Measurements from ENCODE around the gene MIS12.

DNA sequence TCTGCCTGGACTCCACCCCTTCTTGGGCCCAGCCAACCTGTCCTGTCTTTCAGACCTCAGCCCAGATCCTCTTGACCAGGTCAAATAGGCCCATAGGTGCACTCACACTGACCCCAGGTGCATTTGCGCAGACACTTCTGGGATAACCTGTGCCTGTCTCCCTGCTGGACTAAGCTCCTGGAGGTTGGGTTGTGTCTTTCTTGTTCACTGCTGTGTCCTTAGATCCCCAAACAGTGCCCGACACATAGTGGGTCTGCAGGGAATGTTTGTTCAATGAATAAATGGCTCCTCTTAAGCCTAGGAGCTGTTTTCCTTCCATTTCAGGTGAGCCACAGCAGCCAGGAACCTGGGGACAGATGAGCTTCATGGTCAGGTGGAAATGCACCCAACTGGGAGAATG, 49.1 kb downstream of the MIS12 start:
- TF ChIP-seq, protein P1, sequence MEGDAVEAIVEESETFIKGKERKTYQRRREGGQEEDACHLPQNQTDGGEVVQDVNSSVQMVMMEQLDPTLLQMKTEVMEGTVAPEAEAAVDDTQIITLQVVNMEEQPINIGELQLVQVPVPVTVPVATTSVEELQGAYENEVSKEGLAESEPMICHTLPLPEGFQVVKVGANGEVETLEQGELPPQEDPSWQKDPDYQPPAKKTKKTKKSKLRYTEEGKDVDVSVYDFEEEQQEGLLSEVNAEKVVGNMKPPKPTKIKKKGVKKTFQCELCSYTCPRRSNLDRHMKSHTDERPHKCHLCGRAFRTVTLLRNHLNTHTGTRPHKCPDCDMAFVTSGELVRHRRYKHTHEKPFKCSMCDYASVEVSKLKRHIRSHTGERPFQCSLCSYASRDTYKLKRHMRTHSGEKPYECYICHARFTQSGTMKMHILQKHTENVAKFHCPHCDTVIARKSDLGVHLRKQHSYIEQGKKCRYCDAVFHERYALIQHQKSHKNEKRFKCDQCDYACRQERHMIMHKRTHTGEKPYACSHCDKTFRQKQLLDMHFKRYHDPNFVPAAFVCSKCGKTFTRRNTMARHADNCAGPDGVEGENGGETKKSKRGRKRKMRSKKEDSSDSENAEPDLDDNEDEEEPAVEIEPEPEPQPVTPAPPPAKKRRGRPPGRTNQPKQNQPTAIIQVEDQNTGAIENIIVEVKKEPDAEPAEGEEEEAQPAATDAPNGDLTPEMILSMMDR (conservative IDR thresholded peaks at IDR 0.05; ENCODE audit: low read depth, low read length), result no peak
- TF ChIP-seq FOS (IDR thresholded peaks at IDR 0.05; ENCODE audit: low read depth, low read length) (no peak), MAFK (IDR thresholded peaks at IDR 0.05; ENCODE audit: low read depth, low read length) (no peak), MXI1 (IDR thresholded peaks at IDR 0.05; ENCODE audit: borderline replicate concordance, low read depth, low read length) (no peak), POLR2A (IDR thresholded peaks at IDR 0.05; ENCODE audit: low read depth, low read length) (no peak), CEBPB (IDR thresholded peaks at IDR 0.05; ENCODE audit: low read depth, low read length) (no peak), CHD1 (IDR thresholded peaks at IDR 0.05; ENCODE audit: low read depth, low read length) (no peak)
- TF ChIP-seq, protein P2, sequence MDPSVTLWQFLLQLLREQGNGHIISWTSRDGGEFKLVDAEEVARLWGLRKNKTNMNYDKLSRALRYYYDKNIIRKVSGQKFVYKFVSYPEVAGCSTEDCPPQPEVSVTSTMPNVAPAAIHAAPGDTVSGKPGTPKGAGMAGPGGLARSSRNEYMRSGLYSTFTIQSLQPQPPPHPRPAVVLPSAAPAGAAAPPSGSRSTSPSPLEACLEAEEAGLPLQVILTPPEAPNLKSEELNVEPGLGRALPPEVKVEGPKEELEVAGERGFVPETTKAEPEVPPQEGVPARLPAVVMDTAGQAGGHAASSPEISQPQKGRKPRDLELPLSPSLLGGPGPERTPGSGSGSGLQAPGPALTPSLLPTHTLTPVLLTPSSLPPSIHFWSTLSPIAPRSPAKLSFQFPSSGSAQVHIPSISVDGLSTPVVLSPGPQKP (IDR thresholded peaks at IDR 0.05; ENCODE audit: borderline replicate concordance, low read depth, low read length), result no peak
- TF ChIP-seq, protein P3, sequence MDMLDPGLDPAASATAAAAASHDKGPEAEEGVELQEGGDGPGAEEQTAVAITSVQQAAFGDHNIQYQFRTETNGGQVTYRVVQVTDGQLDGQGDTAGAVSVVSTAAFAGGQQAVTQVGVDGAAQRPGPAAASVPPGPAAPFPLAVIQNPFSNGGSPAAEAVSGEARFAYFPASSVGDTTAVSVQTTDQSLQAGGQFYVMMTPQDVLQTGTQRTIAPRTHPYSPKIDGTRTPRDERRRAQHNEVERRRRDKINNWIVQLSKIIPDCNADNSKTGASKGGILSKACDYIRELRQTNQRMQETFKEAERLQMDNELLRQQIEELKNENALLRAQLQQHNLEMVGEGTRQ (IDR thresholded peaks at IDR 0.05; ENCODE audit: low read depth, low read length), result no peak

Data from IMR-90 (cell line).